D341Med (cell line): ENCODE measurements around the gene ZNF853.
A peak's percentile ranks its signal among the peaks of the same experiment; 100 is the strongest.

Experiments used
- DNase-seq: peaks from one replicate; pipeline ENCODE4 v3.0.0; 2012; ENCODE audit warnings: low spot score

Gene ZNF853

DNA sequence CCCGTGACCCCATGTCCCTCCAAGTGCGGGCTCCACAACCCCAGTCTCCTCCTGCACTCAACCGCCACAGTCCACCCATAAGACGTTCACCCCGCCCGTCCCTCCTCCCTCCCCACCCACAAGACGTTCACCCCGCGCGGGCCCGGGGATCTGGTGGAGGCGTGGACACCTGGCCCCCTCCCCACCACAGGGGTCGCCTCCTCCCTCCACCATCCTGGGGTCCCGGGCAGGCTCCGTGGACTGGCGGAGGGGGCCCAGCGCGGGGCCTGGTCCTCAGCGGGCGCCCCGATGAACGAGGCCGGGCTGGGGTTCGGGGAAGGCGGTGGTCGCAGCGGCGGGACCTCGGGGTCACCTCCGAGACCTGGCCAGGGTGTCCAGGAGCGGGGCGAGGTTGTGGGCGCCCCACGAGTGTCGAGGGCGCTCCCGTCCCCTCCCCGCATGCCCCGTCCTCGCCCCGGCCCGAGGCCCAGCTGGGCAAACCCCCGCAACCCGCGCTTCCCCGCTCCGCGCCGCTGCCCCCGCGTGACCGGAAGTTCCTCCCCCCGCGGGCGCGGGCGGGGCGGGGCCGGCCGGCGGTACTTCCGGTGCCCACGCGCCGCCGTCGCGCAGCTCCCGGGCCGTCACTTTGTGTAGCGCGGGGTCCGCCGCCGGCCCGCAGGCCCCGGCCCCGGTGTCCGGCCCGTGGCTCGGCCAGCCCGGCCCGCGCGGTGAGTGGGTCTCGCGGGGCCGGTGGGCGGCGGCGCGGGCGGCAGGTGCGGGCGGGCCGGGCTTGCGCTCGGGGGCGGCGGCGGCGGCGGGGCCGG lies 21.5 kb downstream of the ZNF853 start, which contains the start of gene ZNF316:
Gene ZNF316 (plus strand): TSS at position 578 of the 803 bp plus-strand sequence. CDS start 5,092 bp downstream, outside the sequence.
- DNase-seq, result peak; percentile 95

DNA sequence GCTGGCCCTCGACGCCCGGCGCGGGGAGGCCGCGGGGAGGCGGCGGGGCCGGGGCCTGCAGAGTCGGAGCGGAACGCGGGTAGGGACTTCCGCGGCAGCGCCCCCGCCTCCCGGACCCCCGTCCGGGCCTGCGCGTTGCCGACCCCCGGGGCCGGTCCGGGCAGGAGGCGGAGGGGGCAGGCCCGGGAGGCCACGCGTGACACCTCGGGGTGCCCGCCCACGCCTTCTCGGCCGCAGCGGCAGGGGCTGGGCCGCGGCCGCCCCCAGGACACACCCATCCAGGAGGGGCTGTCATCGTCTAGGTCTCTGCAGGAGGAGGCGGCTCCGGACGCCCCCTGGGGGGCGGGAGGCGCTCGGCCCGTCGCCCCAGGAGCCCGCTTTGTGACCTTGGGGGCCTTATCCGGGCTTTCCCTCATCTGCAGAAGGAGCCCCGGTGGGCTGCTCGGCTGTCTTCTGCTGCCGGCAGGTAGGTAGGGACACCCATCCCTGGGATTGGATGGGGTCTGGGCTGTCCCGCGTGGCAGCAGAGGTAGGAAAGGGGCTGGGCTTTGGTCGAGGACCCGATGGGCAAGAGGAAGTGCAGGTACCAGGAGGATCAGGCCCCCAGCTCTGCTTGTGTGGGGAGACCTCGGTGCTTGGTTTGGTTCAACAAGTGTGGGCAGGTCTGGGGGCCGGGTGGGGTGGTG lies 22.3 kb downstream of the ZNF853 start:
- peak; percentile 80 for DNase-seq

DNA sequence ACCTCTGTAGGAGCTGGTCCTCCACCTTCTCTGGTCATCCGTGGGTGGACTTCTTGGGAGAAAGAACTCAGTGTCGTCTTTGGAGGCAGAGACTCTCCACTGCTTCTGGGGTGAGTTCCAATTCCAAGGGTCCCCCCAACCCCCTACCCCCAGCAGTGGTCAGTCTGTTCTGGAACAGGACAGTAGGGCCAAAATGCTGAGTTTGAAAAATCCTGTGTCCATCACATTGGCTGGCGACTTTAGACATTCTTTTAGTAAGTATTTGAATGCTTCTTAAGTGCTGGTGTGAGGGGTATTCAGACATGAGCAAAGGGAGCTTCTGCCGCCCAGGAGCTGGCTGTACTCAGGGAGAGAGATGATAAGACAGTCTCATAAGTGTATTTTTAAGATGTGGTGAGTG lies 23.6 kb downstream of the ZNF853 start:
- no peak for DNase-seq

DNA sequence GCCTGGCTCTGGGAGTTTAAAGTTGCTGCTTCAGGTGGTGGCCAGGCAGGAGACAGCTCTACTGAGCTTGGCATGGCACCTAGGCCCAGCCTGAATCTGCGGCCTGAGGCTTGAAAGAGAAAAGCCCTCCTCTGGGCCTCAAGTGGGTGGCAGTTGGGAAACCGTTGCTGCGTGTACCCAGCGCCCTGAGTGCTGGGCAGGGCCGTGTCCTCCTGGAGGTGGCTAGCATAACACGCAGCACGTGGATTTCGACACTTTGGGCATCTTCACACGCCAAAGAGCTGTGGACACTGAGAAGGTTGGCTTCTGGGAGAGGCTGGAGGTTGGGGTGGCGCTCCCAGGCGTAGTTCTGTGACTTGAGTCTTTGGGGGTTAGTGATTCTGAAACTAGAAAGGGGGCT lies 24.2 kb downstream of the ZNF853 start:
- DNase-seq, result no peak

DNA sequence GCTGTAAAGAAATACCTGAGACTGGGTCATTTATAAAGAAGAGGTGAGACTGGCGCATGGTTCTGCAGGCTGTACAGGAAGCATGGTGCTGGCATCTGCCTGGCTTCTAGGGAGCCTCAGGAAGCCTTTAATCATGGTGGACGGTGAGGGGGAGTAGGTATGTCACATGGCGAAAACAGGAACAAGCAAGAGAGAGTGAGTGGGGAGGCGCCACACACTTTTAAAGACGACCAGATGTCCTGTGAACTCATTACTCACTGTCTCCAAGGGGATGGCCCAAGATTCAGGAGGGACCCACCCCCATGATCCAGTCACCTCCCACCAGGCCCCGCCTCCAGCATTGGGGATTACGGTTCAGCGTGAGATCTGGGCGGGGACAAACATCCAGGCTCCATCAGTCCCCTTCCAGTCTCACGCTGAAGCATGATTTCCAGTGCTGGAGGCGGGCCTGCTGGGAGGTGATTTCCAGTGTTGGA lies 24.9 kb downstream of the ZNF853 start:
- DNase-seq, result peak; percentile 74

DNA sequence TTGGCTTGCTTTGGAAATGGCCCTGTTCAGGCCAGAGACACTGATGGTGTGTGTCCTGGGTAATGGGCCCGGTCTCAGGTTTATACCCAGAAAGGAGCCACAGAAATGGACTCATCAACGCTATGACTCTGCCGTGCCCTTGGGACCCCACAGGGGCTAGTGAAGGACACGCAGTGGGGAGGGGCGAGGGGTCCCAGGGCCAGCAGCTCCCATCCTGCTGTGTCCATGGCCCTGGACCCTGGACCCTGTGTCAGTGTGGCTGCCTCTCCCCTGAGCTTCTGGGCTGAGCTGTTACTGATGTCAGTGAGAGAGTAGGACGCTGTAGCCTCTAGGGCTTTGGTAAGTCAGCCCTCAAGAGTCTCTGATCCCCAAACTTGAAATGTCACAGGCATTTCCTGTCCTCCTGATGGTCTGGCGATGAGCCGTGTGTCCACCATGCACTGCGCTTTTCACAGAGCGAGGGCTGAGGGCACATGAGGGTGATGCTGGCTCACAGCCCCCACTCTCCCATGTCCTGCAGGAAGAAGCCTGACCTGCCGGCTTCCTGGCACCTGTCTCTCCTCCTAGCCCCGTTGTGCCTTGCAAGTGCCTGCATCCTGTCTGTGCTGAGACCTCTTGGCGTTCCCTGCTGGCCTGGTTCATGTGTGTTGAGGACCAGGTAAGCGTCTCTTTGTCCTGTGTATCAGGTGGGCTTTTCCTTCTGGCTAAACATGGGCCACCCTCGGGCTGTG lies 26.1 kb downstream of the ZNF853 start:
- no peak for DNase-seq

DNA sequence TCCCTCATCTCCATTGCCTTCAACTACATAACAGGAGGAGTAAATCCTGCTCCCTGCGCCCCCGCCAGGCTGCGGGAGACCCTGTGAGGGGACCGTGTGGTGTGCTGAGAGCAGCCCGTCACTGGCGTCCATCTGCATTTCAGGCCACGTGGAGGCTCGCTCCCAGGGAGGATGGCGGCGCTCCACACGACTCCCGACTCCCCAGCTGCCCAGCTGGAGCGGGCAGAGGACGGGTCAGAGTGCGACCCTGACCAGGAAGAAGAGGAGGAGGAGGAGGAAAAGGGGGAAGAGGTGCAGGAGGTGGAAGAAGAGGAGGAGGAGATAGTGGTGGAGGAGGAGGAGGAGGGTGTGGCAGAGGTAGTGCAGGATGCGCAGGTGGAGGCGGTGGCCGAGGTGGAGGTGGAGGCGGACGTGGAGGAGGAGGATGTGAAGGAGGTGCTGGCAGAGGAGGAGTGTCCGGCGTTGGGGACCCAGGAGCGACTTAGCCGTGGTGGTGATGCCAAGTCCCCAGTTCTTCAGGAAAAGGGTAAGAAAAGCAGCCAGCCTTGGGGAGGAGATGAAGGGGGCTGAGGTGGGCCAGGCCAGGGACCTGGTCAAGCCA lies 26.9 kb downstream of the ZNF853 start:
- no peak for DNase-seq

DNA sequence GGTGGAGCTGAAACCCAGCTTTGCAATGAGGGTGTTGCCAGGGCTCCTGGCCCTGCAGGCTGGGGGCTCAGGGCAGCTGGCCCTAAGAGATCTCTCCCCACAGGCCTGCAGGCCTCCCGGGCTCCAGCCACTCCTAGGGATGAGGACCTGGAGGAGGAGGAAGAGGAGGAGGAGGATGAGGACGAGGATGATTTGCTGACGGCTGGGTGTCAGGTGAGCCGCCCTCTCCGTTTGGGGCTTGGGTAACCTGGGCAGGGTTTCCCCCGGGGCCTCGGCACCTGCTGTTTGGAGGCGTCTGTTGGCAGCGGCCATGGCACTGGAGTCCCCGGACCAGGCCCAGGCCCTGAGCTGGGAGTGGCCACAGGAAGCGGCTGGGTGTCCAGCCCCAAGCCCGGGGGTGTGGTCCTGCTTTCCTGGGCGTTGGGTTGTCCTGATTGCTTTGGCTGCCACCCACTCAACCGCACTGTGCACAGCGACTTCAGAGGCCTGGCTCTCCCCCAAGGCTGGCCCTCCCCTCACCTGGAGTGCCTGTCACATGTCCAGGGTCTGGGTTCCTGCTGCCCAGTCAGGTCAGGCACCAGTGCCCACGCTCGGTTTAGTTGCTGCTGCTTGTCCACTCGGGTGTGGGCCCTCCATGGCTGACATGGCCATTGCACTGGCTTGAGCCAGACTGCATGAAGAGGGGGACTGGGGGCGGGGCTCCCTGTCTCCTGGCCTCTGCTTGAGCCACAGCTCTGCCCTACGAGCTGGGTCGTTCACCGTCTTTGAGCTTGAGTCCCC lies 27.6 kb downstream of the ZNF853 start:
- DNase-seq, result no peak

DNA sequence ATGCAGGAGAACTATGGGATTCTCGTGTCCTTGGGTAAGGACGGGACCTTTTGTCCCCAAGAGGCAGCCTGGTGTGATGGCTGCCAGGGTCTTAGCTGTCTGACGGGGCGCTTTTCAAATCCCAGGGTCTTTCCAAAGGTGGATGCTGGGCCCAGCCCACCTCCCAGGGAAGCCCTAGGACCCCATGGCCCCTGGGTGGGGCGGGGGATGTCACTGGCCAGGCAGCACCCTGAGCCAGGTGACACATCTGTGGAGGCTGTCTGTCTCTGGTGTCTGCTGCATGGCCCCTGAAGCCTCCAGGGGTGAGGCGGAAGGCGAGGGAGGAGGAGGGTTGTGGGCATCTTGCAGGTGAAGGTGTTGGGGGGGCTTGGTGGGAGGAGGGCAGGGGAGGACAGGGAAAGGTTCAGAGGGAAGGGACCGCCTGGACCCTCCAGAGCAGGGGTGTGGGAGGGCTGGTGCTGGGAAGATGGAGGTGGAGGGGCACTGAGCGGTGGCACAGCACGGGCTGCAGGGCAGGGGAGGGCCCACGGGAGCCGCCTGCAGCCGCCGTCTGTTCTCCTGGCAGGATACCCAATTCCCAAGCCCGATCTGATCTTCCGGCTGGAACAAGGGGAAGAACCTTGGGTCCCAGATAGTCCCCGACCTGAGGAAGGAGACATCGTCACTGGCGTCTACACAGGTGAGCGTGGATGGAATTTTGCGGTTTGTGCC lies 28.7 kb downstream of the ZNF853 start:
- DNase-seq, result no peak

DNA sequence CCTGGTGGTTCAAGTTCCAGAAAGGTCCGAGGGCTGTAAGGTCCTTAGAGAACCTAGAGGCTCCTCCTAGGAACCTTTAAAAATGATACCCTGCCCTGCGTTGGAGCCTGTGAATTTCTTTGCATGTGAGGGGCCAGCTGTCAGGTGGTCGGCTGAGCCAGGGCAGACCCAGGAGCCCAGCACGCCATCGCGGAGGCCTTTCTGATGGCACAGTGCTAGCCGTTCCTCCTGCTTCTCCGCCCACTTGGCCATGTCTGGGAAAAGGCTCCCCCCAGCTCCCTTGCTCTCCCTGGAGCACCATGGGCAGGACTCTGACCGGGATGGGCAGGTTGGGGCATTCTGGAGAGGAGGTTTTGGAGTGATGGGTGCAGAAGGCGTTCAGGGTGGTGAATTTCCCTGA lies 29.3 kb downstream of the ZNF853 start:
- DNase-seq, result no peak

DNA sequence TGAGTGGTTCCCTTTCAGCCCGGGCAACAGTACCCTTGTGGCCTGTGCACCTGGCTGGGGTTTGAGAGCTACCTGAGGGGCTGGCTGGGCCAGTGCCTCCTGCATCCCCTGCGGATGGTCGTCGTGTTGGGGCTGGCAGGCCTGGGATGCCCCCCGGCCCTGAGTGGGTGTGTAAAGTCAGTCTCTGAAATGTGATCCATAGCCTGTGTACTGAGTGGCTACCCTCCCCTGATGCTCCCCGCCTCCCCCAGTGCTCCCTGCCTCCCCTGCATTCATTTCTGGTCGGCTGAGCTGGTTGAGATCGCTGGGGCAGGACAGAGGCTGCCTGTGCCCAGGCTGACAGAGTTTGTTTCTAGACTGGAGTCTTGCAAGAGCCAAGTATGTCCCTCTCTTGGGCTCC lies 31.1 kb downstream of the ZNF853 start:
- no peak for DNase-seq

DNA sequence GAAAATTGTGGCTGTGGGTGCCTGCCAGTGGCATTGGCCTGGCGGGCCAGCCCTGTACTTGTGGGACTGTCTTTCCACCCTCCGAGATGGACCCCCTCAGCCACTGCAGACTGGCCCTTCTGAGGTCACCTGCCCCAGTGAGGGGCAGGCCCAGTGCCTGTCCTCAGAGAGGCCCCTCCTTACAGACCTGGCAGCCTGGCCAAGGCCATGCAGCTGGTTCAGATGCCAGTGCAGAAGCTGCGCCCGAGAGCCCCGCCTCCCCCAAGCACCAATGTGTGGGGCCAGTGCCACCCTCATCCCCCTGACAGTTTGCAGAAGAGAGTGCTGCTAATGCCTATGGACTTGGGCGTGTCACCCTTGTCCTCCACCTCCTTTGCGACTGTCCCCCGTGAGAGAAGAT lies 31.7 kb downstream of the ZNF853 start:
- DNase-seq, result no peak

DNA sequence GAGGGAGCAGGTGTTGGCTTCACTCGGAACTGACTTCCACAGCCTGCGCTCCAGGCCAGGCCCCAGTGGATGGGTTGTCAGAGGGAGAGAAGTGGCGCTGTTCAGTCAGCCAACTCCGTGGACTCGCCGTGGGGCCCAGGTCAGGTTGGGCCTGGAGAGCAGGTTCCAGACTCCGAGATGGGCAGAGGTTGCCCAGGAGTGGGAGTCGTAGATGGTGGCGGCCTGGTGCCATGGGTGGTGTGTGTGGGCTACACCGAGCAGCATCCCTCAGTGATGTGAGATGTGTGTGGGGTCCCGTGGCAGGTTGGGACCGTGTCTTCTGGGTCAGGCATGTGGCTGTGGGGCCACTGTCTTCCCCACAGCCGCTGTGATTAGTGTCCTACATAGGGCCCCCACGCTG lies 32.1 kb downstream of the ZNF853 start:
- no peak for DNase-seq

DNA sequence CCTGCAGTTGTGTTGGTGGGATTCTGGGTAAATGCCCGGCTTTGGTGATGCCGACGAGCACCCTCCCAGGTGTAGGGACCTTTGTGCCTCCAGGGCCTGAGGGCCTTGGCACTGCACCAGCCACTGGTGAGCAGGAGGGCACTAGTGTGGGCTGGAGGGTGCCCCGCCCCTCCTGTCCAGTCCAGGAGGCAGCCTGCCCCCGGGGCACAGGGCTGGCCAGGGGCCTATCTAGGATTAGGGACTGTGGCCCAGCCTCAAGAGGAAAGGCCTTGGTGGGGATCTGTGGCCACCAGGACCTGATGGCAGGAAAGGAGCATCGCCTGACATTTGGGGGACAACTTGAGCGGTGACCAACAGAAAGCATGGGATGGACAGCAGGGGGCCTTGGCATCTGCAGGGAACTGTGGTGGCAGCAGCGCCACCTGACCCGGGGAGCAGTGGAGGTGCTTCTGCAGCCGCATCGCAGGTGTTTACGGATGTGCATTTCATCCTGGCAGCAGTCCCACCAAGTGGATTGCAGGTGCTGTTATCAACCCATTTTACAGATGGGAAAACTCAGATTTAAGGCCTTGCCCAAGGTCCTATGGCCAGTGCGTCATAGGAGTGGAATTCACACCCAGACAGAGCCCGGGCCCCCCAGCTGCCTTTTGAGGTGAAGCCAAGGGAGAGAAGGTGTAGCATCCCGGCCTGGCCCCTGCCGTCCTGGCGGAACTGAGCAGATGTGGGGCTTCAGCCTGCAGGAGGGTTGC lies 32.8 kb downstream of the ZNF853 start:
- peak; percentile 18 for DNase-seq

DNA sequence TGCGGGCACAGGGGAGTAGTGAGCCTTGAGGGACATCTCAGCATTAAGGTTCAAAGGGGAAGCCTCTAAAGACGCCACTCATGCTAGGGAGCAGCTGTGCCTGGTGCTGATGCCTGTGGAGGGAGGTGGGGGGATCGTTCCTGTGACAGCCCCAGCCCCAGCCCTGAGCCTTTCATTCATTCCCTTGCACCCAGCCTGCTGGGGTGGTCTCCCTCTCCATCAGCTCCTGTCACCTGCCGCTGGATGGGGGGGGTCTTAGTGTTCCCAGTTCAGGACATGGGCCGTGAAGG lies 33.4 kb downstream of the ZNF853 start:
- DNase-seq, result no peak

DNA sequence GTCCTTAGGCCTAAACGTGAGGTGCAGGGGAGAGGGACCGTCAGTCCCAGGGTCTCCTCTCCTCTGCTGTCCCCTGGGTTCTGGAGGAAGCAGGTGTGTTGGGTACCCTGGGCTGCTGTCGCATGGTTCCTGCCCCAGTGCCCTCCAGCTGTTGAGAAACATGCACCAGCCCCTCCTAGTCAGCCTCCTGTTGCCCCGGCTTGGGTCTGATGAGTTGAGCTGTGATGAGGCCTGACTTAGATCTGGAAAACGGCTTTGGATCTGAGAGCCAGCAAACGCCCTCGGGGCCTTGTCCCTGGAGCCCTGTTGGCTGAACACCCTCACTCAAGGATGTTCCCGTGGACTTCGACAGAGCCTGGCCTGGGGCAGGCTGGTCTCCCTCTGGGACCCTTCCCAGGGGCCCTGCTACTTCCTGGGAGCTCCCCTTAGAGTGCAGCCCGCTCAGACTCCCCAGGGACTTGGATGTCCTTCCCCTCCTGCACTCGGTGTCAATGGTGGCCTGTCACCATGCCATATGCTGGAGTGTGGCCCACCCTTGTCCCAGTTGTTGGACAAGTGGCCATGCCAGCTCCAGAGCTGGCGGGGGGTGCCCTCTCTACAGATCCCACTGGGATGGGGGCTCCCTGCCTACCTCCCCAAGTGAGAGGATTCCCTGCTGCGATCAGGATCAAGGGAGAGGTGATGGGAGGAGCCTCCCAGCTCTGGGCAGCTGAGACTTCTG lies 34.0 kb downstream of the ZNF853 start:
- DNase-seq, result peak; percentile 24

DNA sequence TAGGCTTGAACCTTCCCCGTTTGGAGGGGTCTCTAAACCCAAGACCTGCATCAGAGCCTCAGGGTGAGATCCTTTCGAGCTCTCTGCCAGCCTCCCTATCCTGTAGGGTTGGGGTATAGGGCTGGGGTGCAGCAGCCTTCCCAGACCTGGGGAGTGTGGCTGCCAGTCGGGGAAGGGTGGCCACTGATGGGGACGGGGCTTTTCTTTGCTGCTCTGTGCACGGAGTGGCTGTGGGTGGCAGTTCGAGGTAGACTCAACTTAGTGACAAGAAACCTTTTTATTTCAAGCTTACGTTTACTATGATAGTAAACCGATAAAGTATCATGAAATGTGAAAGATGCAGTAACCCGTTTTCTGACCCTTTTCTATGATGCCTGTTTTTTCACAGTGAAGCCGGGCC lies 34.7 kb downstream of the ZNF853 start:
- peak; percentile 18 for DNase-seq

DNA sequence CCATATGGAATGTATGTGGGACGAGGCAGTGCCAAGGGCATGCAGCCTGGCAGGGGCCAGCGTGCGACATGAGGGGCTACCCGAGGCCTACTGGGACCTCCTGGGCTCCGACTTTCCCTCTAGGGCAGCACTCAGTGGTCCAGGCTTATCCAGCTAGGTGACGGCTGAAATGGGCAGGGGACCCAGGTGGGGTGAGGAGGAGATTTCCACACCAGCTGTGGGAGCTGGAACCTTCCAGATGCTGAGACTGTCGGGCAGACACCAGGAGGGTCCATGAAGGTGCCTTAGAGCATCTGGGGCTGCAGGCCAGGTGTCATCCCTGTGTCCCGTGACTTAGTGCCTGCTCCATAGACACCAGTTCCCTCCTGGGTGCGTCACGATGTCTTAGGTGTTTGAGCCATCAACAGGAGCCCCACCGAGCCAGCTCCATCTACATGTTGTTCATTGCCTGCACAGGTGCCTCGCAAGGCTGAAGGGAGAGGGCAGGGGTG lies 35.2 kb downstream of the ZNF853 start:
- peak; percentile 20 for DNase-seq

DNA sequence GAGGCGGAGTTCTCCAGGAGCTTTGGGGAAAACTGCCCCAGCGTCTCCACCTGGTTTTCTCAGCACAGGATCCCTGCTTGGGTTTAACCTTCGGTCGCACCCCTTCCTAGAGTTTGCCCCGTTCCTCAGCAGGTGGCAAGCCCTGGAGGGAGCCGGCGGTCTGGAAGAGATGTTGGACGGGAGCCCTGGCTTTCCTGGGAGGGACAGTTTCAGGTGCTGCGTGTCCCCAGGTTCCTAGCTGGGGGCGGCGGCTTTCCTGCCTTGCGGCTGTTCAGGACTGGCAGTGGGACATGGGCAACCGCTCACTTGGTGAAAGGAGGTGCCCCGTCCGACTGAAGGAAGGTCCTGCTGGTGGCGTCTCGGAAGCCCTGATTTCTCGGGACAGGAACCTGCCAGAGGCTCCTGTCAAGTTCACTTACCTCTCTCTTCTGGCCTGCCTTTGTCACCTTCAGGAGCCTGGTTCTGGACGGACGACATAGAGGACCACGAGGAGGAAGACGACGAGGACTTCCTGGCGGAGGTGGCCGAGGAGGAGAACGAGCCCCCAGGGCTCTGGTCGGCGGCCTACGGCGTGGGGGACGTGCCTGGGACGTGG lies 36.5 kb downstream of the ZNF853 start:
- peak; percentile 26 for DNase-seq
